ENCODE data around the gene HOXD12. TPM values are rescaled to one million over a fixed set of nuclear protein-coding genes. Genes with fewer than 3 reads are reported as not detected.

HOXD12 gene
- total RNA-seq, 1 experiment from 2014 or later, result 0.58 TPM

DNA sequence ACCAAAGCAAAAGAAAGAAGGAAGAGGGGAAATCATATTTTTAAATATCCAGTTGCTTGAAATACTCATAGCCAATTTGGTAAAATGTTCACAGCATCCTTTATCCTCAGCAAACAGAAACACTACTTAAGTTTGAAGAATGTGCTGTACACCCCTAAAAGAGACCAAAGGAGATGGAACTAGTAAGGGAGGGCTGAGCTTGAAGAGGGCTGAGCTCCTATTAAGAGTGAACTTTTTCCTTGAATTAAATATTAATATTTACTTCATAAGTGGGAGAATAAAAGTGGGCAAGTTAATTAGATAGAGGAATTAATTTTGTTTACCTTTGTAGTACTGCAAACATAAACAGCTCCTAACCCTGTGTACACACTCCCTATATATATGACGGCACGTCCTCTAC is 22.8 kb upstream of the HOXD12 start:
- Histone ChIP-seq H3K27ac (ENCODE audit: low read depth, low read length, poor library complexity, severe bottlenecking) (no peak overlapping the region), H3K4me3 (ENCODE audit: low read depth, low read length, poor library complexity, severe bottlenecking) (no peak overlapping the region), H3K36me3 (ENCODE audit: insufficient read depth, low read length, poor library complexity, severe bottlenecking) (no peaks in the 10 kb centered on the region), H3K9me3 (ENCODE audit: low read depth, low read length, poor library complexity, severe bottlenecking) (no peaks in the 10 kb centered on the region), H3K4me1 (ENCODE audit: insufficient read depth, low read length, poor library complexity, severe bottlenecking) (peaks cover 29% of the 10 kb centered on the region), H3K27me3 (replicated peaks; ENCODE audit: insufficient read depth, low read depth, low read length, poor library complexity) (peaks cover 87% of the 10 kb centered on the region)
- BruUV-seq (replicated peaks), result no TSS peak
- DNase-seq (ENCODE audit: low spot score), result no peak
- CTCF ChIA-PET, result no interaction called here
- POLR2A ChIA-PET (ENCODE audit: low non-redundant PET), result no interaction called here
- TF ChIP-seq, protein P1, sequence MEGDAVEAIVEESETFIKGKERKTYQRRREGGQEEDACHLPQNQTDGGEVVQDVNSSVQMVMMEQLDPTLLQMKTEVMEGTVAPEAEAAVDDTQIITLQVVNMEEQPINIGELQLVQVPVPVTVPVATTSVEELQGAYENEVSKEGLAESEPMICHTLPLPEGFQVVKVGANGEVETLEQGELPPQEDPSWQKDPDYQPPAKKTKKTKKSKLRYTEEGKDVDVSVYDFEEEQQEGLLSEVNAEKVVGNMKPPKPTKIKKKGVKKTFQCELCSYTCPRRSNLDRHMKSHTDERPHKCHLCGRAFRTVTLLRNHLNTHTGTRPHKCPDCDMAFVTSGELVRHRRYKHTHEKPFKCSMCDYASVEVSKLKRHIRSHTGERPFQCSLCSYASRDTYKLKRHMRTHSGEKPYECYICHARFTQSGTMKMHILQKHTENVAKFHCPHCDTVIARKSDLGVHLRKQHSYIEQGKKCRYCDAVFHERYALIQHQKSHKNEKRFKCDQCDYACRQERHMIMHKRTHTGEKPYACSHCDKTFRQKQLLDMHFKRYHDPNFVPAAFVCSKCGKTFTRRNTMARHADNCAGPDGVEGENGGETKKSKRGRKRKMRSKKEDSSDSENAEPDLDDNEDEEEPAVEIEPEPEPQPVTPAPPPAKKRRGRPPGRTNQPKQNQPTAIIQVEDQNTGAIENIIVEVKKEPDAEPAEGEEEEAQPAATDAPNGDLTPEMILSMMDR (conservative IDR thresholded peaks at IDR 0.05; ENCODE audit: low read depth, low read length), result no peak
- TF ChIP-seq EZH2 (IDR thresholded peaks at IDR 0.05; ENCODE audit: borderline replicate concordance, low read depth, low read length, poor library complexity, severe bottlenecking), result no peak
- intact Hi-C loops (cut with micrococcal nuclease; ENCODE audit: unreplicated experiment), result no loop called here

DNA sequence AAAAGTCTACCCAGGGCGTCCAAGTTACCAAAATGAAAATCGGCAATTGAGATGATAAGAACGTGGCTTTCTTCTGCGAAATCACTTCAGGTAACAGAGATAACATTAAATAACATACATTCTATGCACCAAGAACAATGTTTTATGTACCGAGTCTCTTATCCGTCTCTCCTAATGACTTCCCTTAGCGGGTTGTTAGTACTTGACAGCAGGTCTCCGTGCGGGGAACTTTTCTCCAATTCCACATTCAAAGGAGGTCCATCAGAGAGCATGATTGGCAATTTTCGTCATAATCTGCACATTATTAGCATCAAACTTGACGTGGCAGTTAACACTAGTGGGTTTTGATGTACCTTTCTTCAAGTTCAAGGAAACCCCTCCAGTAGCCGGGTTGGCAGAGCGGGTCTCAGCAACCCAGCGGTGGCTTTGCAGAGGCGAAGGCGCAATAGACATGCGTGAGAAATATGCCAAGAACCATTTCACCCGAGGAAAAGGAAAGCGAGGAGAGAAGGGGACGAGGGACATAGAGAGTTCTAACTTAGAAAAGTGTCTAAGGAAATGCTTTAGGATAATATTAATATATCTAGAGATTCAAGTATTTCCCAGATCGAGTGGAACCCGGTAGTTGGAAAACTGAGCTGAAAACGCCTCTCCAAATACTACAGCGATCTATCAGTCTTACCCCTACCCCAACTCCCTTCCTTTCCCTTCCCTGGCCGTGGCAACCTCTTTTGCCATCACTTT is 20.9 kb upstream of the HOXD12 start:
- Histone ChIP-seq H3K9me3 (ENCODE audit: low read depth, low read length, poor library complexity, severe bottlenecking) (no peaks in the 10 kb centered on the region), H3K4me1 (ENCODE audit: insufficient read depth, low read length, poor library complexity, severe bottlenecking) (peaks cover 29% of the 10 kb centered on the region), H3K4me3 (ENCODE audit: low read depth, low read length, poor library complexity, severe bottlenecking) (peak overlapping the region; percentile 36), H3K27me3 (replicated peaks; ENCODE audit: insufficient read depth, low read depth, low read length, poor library complexity) (peaks cover 91% of the 10 kb centered on the region), H3K27ac (ENCODE audit: low read depth, low read length, poor library complexity, severe bottlenecking) (no peak overlapping the region), H3K36me3 (ENCODE audit: insufficient read depth, low read length, poor library complexity, severe bottlenecking) (no peaks in the 10 kb centered on the region)
- DNase-seq (ENCODE audit: low spot score), result no peak
- no TSS peak for BruUV-seq (replicated peaks)
- POLR2A ChIA-PET (ENCODE audit: low non-redundant PET), result no interaction called here
- CTCF ChIA-PET, result interaction anchor here (1.5 to 2.2 kb wide), 2 partner anchors 388 to 712 kb away, joined by 6 read pairs; no protein-coding TSS in a partner anchor
- intact Hi-C loops (cut with micrococcal nuclease; ENCODE audit: unreplicated experiment), result no loop called here
- TF ChIP-seq, protein P1 (conservative IDR thresholded peaks at IDR 0.05; ENCODE audit: low read depth, low read length), result no peak
- no peak for TF ChIP-seq EZH2 (IDR thresholded peaks at IDR 0.05; ENCODE audit: borderline replicate concordance, low read depth, low read length, poor library complexity, severe bottlenecking)

DNA sequence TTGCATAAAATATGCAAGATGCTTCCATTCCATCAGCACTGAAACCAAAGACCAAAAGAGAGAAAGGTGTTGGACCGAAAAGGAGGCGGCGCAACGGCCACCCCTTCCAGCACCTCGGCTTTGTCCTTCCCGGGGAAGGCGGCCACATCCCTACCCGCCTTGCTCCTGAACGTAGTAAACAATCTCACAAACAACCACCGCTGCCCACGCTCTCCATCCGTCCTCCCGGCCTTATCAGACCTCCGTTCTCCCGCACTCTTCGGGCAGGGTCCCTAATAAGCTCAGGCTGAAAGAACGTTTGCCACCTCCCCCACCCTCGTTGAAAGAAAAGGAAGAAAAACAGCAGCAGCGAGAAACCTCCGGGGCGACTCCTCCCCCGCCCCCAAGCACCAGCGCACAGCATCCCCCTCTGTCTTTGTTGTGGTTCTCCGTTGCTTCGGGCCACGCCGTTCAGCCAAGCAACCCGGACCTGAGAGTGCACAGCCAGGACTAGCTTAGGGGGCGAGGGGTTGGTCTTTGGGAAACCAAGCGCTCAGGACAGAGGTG is 20.2 kb upstream of the HOXD12 start:
- intact Hi-C loops (cut with micrococcal nuclease; ENCODE audit: unreplicated experiment), result no loop called here
- Histone ChIP-seq H3K4me3 (ENCODE audit: low read depth, low read length, poor library complexity, severe bottlenecking) (peak overlapping the region; percentile 36), H3K27me3 (replicated peaks; ENCODE audit: insufficient read depth, low read depth, low read length, poor library complexity) (peaks cover 94% of the 10 kb centered on the region), H3K4me1 (ENCODE audit: insufficient read depth, low read length, poor library complexity, severe bottlenecking) (peaks cover 28% of the 10 kb centered on the region), H3K36me3 (ENCODE audit: insufficient read depth, low read length, poor library complexity, severe bottlenecking) (no peaks in the 10 kb centered on the region), H3K27ac (ENCODE audit: low read depth, low read length, poor library complexity, severe bottlenecking) (no peak overlapping the region), H3K9me3 (ENCODE audit: low read depth, low read length, poor library complexity, severe bottlenecking) (no peaks in the 10 kb centered on the region)
- CTCF ChIA-PET, result interaction anchor here (1.5 to 2.2 kb wide), 2 partner anchors 389 to 712 kb away, joined by 6 read pairs; no protein-coding TSS in a partner anchor
- BruUV-seq (replicated peaks), result no TSS peak
- TF ChIP-seq EZH2 (IDR thresholded peaks at IDR 0.05; ENCODE audit: borderline replicate concordance, low read depth, low read length, poor library complexity, severe bottlenecking), result no peak
- TF ChIP-seq, protein P1 (conservative IDR thresholded peaks at IDR 0.05; ENCODE audit: low read depth, low read length), result no peak
- DNase-seq (ENCODE audit: low spot score), result no peak
- POLR2A ChIA-PET (ENCODE audit: low non-redundant PET), result no interaction called here
